ENCODE results near the gene DCAF11. TPM values are rescaled to one million over a fixed set of nuclear protein-coding genes. Genes with fewer than 3 reads are reported as not detected.

The DCAF11 gene
- total RNA-seq, 6 experiments from 2014 or later = 28.1 to 36.3 (median 32.1) TPM

DNA sequence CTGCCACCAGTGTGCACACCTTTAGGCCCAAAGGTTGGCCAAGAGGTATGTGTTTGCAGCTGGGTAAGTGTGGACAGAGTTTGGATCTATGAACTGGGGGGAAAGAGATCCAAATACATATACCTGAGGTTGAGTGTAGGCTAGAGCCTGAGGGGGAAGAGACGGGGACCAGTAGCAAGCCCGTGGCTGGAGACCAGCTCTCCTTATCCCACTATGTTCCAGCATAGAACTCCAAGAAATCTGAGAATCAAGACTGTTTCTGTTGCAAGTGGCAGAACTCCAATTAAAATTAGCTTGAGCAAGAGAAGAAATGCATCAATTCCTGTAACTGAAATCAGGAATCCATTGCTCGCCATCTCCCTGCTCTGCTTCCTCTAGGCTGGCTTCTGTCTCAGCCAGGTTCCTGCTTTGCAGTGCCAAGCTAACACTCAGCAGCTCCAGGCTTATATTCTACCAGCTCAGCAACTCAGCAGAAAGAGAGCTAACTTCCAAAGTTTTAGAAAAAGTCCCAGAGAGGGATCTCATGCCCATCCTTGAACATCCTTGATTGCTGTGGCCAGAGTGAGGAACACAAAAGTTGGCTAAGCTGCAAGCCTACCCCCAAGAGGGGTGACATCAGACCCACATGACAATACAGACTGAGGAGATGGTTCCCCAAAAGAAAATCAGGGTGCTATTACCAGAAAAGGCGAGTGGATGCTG is 21.9 kb upstream of the DCAF11 start:
- peaks cover 26% of the 10 kb centered on the region for H3K4me1 Mint-ChIP-seq (ENCODE audit: low read depth)
- no peaks in the 10 kb centered on the region for H3K9me3 Mint-ChIP-seq
- H3K4me3 Mint-ChIP-seq = no peak overlapping the region
- H3K27me3 Mint-ChIP-seq (ENCODE audit: insufficient read depth) = no peaks in the 10 kb centered on the region; the same call in none of the 2 replicates
- H3K27ac Mint-ChIP-seq = peak overlapping the region; percentile 38; the same call in 1 of the 2 replicates
- peaks cover 4% of the 10 kb centered on the region; the same call in 1 of the 2 replicates for H3K36me3 Mint-ChIP-seq (ENCODE audit: low read depth)
- TF ChIP-seq, protein P1, sequence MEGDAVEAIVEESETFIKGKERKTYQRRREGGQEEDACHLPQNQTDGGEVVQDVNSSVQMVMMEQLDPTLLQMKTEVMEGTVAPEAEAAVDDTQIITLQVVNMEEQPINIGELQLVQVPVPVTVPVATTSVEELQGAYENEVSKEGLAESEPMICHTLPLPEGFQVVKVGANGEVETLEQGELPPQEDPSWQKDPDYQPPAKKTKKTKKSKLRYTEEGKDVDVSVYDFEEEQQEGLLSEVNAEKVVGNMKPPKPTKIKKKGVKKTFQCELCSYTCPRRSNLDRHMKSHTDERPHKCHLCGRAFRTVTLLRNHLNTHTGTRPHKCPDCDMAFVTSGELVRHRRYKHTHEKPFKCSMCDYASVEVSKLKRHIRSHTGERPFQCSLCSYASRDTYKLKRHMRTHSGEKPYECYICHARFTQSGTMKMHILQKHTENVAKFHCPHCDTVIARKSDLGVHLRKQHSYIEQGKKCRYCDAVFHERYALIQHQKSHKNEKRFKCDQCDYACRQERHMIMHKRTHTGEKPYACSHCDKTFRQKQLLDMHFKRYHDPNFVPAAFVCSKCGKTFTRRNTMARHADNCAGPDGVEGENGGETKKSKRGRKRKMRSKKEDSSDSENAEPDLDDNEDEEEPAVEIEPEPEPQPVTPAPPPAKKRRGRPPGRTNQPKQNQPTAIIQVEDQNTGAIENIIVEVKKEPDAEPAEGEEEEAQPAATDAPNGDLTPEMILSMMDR (IDR thresholded peaks at IDR 0.05) = no peak
- DNase-seq = no peak

DNA sequence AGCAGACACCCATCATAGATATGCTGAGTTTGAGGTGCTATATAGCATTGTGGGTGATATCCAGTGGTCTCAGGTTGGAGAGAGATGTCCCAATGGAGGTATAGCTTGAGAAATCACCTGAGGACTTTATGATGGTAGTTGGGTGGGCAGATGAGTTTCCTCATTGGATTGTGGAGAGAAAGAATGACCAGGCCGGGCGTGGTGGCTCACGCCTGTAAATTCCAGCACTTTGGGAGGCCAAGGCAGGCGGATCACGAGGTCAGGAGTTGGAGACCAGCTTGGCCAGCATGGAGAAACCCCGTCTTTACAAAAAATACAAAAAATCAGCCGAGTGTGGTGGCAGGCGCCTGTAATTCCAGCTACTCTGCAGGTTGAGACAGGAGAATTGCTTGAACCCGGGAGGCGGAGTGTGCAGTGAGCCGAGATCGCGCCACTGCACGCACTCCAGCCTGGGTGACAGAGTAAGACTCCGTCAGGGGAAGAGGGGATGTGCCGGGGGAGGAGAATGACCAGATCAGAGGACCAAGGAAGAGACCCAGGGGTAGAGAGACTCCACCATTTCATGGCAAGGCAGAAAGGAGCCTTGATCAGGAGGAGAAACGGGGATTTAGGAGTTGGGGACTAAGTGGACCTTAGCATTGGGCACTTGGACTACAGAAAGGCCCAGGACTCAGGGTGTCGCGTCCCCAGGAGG is 21.2 kb upstream of the DCAF11 start:
- TF ChIP-seq, protein P1 (IDR thresholded peaks at IDR 0.05) = no peak
- peaks cover 4% of the 10 kb centered on the region; the same call in 1 of the 2 replicates for H3K36me3 Mint-ChIP-seq (ENCODE audit: low read depth)
- peak overlapping the region; percentile 99 for H3K4me3 Mint-ChIP-seq
- peak overlapping the region; percentile 86 for H3K27ac Mint-ChIP-seq
- peaks cover 26% of the 10 kb centered on the region for H3K4me1 Mint-ChIP-seq (ENCODE audit: low read depth)
- no peaks in the 10 kb centered on the region for H3K9me3 Mint-ChIP-seq
- H3K27me3 Mint-ChIP-seq (ENCODE audit: insufficient read depth) = no peaks in the 10 kb centered on the region; the same call in none of the 2 replicates
- DNase-seq = no peak

DNA sequence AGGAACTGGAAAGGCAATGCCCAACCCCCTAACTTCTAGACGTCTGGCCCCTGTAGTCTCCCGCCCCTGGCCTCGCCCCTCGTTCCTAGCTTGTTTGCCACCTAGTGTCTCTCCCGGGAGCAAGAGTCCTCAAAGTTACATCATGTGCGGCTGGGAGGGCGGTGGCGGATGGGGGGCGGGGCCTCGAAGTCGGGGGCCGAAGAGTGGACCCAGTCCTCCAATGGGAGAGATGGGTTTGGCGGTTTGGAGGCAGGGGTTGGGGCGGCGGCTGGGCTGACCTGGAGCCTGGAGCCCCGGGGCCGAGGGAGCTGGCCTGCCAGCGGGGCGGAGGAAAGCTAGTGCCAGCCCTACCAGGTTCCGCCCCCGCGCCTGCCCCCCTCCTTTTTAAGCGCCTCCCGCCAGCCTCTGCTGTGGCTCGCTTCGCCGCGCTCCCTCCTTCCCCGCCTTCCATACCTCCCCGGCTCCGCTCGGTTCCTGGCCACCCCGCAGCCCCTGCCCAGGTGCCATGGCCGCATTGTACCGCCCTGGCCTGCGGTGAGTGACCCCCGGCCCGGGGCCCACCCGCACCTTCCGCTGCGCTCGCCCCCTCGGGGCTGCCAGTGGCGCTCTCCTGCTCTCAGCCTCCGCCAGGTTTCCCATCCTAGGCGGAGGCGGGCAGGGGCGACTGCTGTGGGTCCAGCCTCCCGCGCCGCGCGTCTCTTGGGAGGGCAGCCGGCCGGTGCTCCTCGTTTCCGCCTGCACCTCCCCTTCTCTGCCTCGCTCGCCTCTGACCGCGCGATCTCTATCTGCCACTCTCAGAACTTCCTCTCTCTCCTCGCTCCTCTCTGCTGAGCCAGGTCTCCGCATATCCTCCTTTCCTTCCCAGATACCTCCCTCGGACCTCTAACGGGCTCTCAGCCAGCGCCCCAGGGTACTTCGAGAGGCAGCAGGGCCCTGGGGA is 20.4 kb upstream of the DCAF11 start, which contains the start of gene PCK2:
TSS of gene PCK2 (plus strand) at position 411 of the 940 bp plus-strand sequence. CDS start at position 506, 95 bp downstream.
- TF ChIP-seq, protein P1 (IDR thresholded peaks at IDR 0.05) = no peak; the same call in none of the 2 replicates
- H3K9me3 Mint-ChIP-seq = no peaks in the 10 kb centered on the region
- H3K27me3 Mint-ChIP-seq (ENCODE audit: insufficient read depth) = no peaks in the 10 kb centered on the region; the same call in none of the 2 replicates
- peak within 1 kb of the TSS; percentile 99 for H3K4me3 Mint-ChIP-seq
- peaks cover 26% of the 10 kb centered on the region for H3K4me1 Mint-ChIP-seq (ENCODE audit: low read depth)
- peaks cover 4% of the 10 kb centered on the region; the same call in 1 of the 2 replicates for H3K36me3 Mint-ChIP-seq (ENCODE audit: low read depth)
- peak within 1 kb of the TSS; percentile 86 for H3K27ac Mint-ChIP-seq
- DNase-seq = peak; percentile 87

- peaks cover 4% of the 10 kb centered on the region; the same call in 1 of the 2 replicates for H3K36me3 Mint-ChIP-seq (ENCODE audit: low read depth)
- peak overlapping the region; percentile 86 for H3K27ac Mint-ChIP-seq
- TF ChIP-seq, protein P1 (IDR thresholded peaks at IDR 0.05) = no peak
- DNase-seq = no peak
- peaks cover 26% of the 10 kb centered on the region for H3K4me1 Mint-ChIP-seq (ENCODE audit: low read depth)
- H3K4me3 Mint-ChIP-seq = peak overlapping the region; percentile 99
- H3K27me3 Mint-ChIP-seq (ENCODE audit: insufficient read depth) = no peaks in the 10 kb centered on the region; the same call in none of the 2 replicates
- no peaks in the 10 kb centered on the region for H3K9me3 Mint-ChIP-seq
Measured at GRCh38 chr14:24094841-24095270, 19.7 kb upstream of the DCAF11 start.

All from HFFc6 (cell line).